ENCODE measurements around the gene CCDC92.

Gene CCDC92

DNA sequence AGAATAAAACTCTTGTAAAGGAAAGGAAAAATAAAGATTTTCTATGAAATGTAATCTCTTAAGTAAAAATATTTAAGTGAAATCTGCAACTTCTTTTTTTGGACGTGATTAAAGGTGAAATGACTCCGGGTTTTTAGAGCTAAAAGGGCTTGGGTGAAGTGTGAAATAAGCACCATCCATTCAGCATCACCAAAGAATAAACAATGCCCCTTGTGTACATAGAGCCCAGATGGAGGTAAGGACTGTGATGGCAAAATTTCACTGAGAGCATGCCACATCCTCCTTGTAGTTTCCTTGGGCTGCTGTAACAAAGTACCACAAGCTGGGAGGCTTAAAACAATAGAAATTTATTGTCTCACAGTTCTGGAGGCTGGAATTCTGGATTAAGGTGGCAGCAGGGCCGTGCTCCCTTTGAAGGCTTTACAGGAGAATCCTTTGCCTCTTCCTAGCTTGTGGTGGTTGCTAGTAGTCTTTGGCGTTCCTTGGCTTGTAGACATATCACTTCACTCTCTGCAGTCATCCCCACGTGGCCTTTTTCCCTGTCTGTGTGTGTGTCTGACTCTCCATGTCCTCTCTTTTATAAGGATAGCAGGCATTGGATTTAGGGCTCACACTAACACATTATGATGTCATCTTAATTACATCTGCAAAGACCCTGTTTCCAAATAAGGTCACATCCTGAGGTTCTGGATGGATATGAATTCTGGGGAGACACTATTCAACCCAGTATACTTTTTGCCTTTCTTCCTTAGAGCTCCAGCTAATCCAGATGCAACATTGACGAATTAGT lies 24.6 kb upstream of the CCDC92 start:
- H3K27ac ChIP-seq = no peak overlapping the region
- no peak overlapping the region for H3K4me3 ChIP-seq

DNA sequence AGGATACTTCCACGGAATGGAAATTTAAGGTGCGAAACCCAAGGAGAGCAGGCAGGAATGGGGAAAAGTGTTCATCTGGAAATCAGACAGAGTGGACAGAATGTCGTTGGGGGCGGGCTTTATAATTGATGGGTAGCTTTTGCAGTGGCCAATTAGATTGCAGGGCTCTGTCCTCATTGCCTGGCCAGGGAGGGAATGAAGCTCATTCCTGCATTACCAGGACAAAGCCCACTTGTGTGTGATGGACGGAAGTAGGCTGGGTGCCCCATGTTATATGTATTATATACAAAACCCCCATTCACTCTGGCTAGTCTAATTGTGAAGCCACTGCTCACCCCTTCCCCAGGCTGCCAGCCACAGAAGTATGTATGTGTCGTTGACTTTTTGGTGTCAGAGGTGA lies 23.9 kb upstream of the CCDC92 start:
- Histone ChIP-seq H3K4me3 (no peak overlapping the region), H3K27ac (no peak overlapping the region)
- TF ChIP-seq, protein P1, sequence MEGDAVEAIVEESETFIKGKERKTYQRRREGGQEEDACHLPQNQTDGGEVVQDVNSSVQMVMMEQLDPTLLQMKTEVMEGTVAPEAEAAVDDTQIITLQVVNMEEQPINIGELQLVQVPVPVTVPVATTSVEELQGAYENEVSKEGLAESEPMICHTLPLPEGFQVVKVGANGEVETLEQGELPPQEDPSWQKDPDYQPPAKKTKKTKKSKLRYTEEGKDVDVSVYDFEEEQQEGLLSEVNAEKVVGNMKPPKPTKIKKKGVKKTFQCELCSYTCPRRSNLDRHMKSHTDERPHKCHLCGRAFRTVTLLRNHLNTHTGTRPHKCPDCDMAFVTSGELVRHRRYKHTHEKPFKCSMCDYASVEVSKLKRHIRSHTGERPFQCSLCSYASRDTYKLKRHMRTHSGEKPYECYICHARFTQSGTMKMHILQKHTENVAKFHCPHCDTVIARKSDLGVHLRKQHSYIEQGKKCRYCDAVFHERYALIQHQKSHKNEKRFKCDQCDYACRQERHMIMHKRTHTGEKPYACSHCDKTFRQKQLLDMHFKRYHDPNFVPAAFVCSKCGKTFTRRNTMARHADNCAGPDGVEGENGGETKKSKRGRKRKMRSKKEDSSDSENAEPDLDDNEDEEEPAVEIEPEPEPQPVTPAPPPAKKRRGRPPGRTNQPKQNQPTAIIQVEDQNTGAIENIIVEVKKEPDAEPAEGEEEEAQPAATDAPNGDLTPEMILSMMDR (IDR thresholded peaks at IDR 0.05) = no peak
- DNase-seq (ENCODE audit: low spot score) = no peak

More for the DNA sequence above, 24.6 kb upstream of the CCDC92 start:
- TF ChIP-seq, protein P1 (IDR thresholded peaks at IDR 0.05) = no peak
- DNase-seq (ENCODE audit: low spot score) = no peak

DNA sequence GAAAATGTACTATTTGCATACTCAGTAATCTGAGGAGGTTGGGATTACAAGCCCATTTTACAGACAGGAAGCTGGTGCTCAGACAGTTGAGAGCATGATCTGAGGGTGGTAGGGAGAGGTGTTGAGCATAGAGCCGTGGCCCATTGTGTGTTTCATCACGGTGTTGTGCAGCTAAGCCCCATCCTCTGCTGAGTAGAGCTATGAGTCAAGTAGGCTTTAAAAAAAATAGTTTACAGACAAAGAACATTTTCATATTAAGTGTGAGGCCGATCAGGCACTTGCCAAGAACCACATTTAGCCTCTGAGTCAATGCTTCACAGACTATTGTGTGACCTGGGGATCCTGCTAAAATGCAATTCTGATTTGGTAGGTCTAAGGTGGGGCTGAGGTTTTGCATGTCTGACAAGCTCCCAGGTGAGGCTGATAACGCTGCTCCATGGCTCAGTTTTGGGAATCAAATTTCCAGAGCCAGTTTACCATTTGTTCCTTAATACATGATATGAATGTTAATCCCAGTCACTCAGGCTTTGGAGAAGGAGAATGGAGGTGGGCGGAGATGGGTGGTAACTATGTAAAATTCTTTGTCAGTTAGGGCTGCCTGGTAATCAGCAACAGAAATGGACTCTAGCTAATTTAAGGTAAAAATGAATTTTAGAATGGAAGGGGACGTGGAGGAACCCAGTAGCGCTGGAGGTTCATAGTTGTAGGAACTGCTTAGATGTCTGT lies 22.6 kb upstream of the CCDC92 start:
- no peak overlapping the region for H3K4me3 ChIP-seq
- H3K27ac ChIP-seq = no peak overlapping the region
- TF ChIP-seq, protein P1 (IDR thresholded peaks at IDR 0.05) = no peak
- DNase-seq (ENCODE audit: low spot score) = no peak

DNA sequence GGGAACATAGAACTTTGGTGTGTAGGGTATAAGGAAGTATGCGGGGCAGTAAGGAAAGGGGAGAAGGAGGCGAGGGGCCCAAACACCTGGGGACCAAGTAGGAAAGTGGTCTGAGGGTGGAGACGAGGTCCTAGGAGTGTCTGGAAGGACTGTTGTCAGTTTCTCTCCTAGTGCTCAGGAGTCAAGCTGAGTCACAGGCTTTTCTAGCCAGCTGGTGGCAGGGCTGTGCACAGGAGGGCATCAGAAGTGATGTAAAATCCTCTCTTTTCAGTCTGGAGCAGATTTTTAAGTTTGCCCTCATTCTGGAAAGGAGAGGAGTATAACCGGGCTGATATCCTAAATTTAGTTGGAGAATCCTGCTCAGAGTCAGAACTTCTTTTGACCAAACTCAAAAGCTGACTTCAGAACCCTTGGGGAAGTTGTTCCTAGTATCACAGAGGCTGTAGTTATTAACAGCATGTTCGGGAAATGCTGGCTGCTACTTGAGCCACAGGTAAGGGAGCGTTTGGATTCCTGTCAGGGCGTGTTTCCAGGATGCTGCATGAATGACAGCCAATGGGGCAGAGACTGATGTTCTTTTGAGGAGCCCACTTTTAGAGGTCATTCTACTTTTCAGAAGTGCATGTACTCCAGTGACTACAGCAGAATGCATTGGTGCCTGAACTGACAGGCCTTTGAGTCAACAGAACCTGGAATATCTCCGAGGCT lies 19.6 kb upstream of the CCDC92 start:
- Histone ChIP-seq H3K4me3 (no peak overlapping the region), H3K27ac (no peak overlapping the region)
- DNase-seq (ENCODE audit: low spot score) = no peak
- TF ChIP-seq, protein P1 (IDR thresholded peaks at IDR 0.05) = no peak

DNA sequence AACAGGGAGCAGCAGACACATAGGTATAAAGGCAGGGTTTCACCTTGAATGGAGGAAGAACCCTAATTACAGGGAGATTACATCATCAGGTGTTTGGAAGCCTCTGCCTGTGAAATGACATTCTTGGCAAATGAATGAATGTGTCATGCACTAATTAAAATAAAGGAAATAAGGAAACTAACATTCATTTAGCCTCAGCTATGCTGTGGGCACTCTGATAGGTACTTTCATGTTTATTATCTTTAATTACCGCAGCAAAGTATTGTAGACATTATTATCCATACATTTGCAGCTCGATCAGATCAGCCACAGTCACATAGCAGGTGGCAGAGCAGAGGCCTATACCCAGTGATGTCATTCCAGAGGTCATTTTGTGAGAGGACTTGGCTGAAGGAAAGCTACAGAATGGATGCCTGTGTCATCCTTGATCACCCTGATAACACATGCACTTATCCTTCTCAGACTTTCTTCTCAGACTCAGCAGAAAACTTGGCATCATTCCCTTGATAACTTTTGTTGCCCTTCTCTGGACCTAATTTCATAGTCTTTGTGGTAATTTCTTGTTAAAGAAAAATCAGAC lies 18.8 kb upstream of the CCDC92 start:
- no peak for DNase-seq (ENCODE audit: low spot score)
- TF ChIP-seq, protein P1 (IDR thresholded peaks at IDR 0.05) = no peak
- H3K27ac ChIP-seq = no peak overlapping the region
- H3K4me3 ChIP-seq = no peak overlapping the region

DNA sequence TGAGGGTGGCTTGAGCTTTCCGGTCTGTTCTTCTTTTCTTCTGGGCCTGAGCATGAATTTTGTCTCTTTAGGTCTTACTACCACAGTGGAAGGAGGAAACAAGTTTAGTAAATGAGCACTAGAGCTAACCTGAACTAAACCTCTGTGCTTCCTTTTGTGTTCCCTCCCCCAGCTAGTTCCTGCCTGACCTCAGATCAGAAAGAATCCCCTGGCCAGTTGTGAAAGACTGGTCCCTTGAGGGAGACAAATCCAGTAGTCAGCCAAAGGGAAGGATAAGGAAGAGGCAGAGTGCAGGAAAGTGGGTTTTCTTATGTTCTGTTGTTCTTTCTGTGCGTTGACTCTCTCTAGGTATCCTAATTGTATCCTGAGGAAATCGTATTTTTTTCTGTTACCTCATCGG lies 17.9 kb upstream of the CCDC92 start:
- Histone ChIP-seq H3K4me3 (no peak overlapping the region), H3K27ac (no peak overlapping the region)
- no peak for DNase-seq (ENCODE audit: low spot score)
- TF ChIP-seq, protein P1 (IDR thresholded peaks at IDR 0.05) = no peak
